Breast epithelium (tissue), 3 donors: ENCODE measurements around the gene GOLGA6L7.

ENCODE experiments used
- POLR2A ChIP-seq: fragments of 450-650 bp; IDR thresholded peaks from one replicate; pipeline ENCODE4 v1.6.1; 2016; ENCODE audit warnings: antibody characterized with exemption, mild to moderate bottlenecking, moderate library complexity
- TF ChIP-seq, protein P1 (sequence below), 3 donors: fragments of 450-650 bp; IDR thresholded peaks; one replicate each; pipeline ENCODE4 v1.5.1; 2016 to 2017; ENCODE audit warnings: antibody characterized with exemption in 3 of 3, mild to moderate bottlenecking in 3 of 3, moderate library complexity in 3 of 3

DNA sequence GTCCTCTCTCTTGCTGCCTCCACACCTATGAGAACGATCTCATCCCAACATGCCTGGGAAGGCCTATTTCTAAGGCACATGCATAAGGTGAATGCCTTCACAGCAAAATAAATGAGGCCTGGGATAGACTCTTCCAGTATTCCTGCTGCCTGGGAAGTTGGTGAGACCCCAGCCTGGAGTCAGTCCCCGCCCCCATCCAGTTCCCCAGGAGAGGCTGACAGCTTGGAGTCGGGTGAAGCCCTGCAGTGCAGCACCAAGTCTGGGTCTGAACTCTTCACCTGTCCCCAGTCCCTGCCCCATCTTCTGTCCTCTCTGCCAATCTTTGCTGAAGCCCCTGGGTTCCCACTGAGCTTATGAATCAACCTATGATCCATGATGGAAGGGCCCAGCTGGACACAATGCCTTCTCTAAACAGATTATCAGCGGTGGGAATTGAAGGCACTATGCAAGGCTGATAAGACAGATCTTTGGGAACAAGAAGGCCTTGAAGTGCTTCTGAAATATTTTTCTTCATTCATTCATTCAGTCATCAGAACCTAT lies 27.1 kb upstream of the GOLGA6L7 start:
- TF ChIP-seq, protein P1, sequence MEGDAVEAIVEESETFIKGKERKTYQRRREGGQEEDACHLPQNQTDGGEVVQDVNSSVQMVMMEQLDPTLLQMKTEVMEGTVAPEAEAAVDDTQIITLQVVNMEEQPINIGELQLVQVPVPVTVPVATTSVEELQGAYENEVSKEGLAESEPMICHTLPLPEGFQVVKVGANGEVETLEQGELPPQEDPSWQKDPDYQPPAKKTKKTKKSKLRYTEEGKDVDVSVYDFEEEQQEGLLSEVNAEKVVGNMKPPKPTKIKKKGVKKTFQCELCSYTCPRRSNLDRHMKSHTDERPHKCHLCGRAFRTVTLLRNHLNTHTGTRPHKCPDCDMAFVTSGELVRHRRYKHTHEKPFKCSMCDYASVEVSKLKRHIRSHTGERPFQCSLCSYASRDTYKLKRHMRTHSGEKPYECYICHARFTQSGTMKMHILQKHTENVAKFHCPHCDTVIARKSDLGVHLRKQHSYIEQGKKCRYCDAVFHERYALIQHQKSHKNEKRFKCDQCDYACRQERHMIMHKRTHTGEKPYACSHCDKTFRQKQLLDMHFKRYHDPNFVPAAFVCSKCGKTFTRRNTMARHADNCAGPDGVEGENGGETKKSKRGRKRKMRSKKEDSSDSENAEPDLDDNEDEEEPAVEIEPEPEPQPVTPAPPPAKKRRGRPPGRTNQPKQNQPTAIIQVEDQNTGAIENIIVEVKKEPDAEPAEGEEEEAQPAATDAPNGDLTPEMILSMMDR (IDR thresholded peaks at IDR 0.05), result no peak
- TF ChIP-seq POLR2A, result no peak
